Natural killer cell (primary cell): ENCODE data around the gene LRP3. TPM values are rescaled to one million over a fixed set of nuclear protein-coding genes. Genes with fewer than 3 reads are reported as not detected.

Experiments used
- ATAC-seq, 3 donors: fragments of 150-1000 bp in 2 of 3; fragments of 200-7000 bp in 1 of 3; cut with Tn5 transposase; 1 replicate in 1 of 3; 2 replicates in 2 of 3; pipeline ENCODE4 v1.10.0; 2021; ENCODE audit warnings: mild to moderate bottlenecking in 2 of 3, moderate library complexity in 2 of 3
- DNase-seq, 2 donors: peaks; one replicate each; pipeline versions ENCODE4 v3.0.0 to v3.0.0-alpha.2; 2013 to 2021; ENCODE audit warnings: mixed read lengths in 1 of 2
- H3K27ac ChIP-seq: one replicate; pipeline ENCODE4 v1.5.1; 2013; ENCODE audit warnings: mild to moderate bottlenecking, low read length
- H3K27me3 ChIP-seq: one replicate; pipeline ENCODE4 v1.6.1; 2013; ENCODE audit warnings: low read length; ENCODE audit not compliant: control insufficient read depth, insufficient read depth
- H3K36me3 ChIP-seq: one replicate; pipeline ENCODE4 v1.6.1; 2013; ENCODE audit warnings: low read length; ENCODE audit not compliant: control insufficient read depth, insufficient read depth
- H3K4me1 ChIP-seq: one replicate; pipeline ENCODE4 v1.6.1; 2013; ENCODE audit warnings: low read length; ENCODE audit not compliant: control insufficient read depth, insufficient read depth
- H3K4me3 ChIP-seq: one replicate; pipeline ENCODE4 v1.5.1; 2013; ENCODE audit warnings: low read length
- H3K9me3 ChIP-seq: one replicate; pipeline ENCODE4 v1.6.1; 2013; ENCODE audit warnings: low read length; ENCODE audit not compliant: control insufficient read depth, insufficient read depth
- H3K27ac Mint-ChIP-seq, 2 donors: one replicate each; pipeline ENCODE4 v1.8.0; 2022; ENCODE audit warnings: mild to moderate bottlenecking in 2 of 2, mixed read lengths in 2 of 2, moderate library complexity in 1 of 2
- H3K27me3 Mint-ChIP-seq, 2 donors: one replicate each; pipeline ENCODE4 v1.8.0; 2022; ENCODE audit warnings: low read depth in 2 of 2, mixed read lengths in 2 of 2
- H3K36me3 Mint-ChIP-seq: one replicate; pipeline ENCODE4 v1.8.0; 2022; ENCODE audit warnings: mixed read lengths
- H3K4me1 Mint-ChIP-seq, 2 donors: one replicate each; pipeline ENCODE4 v1.8.0; 2022; ENCODE audit warnings: mixed read lengths in 2 of 2
- H3K4me3 Mint-ChIP-seq: one replicate; pipeline ENCODE4 v1.8.0; 2022; ENCODE audit warnings: mild to moderate bottlenecking, moderate library complexity, mixed read lengths
- H3K9me3 Mint-ChIP-seq, 2 donors: one replicate each; pipeline ENCODE4 v1.8.0; 2022; ENCODE audit warnings: mixed read lengths in 2 of 2
- WGBS: methylation state at CpG from one replicate; pipeline ENCODE4 v1.1.7; 2013; ENCODE audit warnings: missing lambda C conversion rate; ENCODE audit not compliant: insufficient coverage; 5-methylcytosine and 5-hydroxymethylcytosine counted together
- intact Hi-C: fragments of 100-400 bp; cut with micrococcal nuclease; formaldehyde crosslinking; loops from one replicate; pipeline ENCODE4 v1.14.2; 2022
- total RNA-seq, 4 donors: library from RNA; stranded (reverse); fragments of 120-200 nt in 1 of 4; gene quantifications; one replicate each; pipeline versions ENCODE4 v1.2.3 to v1.2.4, GENCODE V29; 2013 to 2022
- TF ChIP-seq, protein P1 (sequence below): fragments of 200-600 bp; IDR thresholded peaks from one replicate; pipeline ENCODE4 v1.8.0; 2022; ENCODE audit warnings: antibody characterized with exemption

LRP3 gene
- total RNA-seq, 3 donors from 2014 or later (not counting 1 experiment from before 2014, with no cell fraction given), result 0.33 to 0.38 TPM; not detected in 1

DNA sequence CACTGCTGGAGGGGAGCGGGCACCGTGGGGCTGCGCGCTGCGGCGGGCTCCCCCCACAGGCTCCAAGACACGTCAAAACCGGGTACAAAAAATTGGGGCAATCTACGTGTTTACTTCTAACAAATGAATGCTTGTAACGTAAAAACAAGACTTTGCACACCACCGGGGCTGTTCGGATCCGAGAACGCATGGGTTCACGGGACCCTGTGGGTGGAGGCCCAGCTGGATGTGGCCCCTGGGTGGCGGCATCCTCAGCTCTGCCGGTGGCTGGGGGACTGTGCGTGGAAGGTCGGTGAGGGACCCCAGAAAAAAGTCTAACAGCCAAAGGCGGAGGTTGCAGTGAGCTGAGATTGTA, 41.8 kb downstream of the LRP3 start:
- peak in 1 of 2 donors; percentile 32 for DNase-seq
- 84% methylated on average over 20 of the region's 20 CpGs for WGBS

DNA sequence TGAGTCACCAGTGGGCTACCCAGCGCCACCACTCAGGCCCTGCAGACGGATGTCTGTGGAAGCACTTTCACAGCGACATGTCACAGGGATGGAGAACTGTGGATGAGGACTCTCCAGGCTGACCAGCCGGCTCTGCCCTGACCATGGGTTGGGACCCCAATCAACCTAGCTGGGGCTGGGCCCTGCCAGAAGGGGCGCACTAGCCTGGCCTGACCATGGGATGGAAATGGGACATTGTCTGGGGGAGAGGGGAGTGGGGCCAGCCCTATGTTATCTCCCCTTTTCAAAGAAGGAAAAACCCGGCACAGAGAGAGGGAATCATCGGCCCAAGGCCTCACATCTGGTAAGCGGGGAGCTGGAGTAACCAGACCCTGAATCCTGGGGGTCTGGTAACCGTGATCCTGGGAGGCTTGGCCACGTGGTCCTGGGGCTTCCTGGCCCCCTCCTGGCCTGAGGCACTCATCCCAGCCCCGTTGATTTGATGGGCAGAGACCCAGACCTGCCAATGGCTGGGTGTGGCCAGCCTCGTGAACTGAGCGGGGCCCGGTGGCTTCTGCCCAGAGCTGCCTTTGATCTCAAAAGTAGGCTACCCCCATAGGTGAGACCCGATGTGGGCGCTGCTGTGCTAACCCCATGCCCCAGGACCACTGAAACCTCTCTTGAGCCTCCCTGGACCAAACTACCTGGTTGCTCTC, 42.7 kb downstream of the LRP3 start:
- H3K4me3 Mint-ChIP-seq, result no peak overlapping the region
- 79% methylated on average over 16 of the region's 16 CpGs for WGBS
- H3K36me3 Mint-ChIP-seq, result no peaks in the 10 kb centered on the region
- peaks cover 0 to 5% of the 10 kb centered on the region in 2 donors for H3K27me3 Mint-ChIP-seq
- no peaks in the 10 kb centered on the region for H3K9me3 Mint-ChIP-seq
- H3K27ac ChIP-seq, result no peak overlapping the region
- DNase-seq, result no peak
- TF ChIP-seq, protein P1, sequence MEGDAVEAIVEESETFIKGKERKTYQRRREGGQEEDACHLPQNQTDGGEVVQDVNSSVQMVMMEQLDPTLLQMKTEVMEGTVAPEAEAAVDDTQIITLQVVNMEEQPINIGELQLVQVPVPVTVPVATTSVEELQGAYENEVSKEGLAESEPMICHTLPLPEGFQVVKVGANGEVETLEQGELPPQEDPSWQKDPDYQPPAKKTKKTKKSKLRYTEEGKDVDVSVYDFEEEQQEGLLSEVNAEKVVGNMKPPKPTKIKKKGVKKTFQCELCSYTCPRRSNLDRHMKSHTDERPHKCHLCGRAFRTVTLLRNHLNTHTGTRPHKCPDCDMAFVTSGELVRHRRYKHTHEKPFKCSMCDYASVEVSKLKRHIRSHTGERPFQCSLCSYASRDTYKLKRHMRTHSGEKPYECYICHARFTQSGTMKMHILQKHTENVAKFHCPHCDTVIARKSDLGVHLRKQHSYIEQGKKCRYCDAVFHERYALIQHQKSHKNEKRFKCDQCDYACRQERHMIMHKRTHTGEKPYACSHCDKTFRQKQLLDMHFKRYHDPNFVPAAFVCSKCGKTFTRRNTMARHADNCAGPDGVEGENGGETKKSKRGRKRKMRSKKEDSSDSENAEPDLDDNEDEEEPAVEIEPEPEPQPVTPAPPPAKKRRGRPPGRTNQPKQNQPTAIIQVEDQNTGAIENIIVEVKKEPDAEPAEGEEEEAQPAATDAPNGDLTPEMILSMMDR, result no peak
- no peak overlapping the region for H3K27ac Mint-ChIP-seq
- H3K36me3 ChIP-seq, result no peaks in the 10 kb centered on the region
- peaks cover 0 to 27% of the 10 kb centered on the region in 2 donors for H3K4me1 Mint-ChIP-seq
- ATAC-seq, result no peak
- H3K9me3 ChIP-seq, result no peaks in the 10 kb centered on the region
- peaks cover 43% of the 10 kb centered on the region for H3K4me1 ChIP-seq
- no peak overlapping the region for H3K4me3 ChIP-seq
- H3K27me3 ChIP-seq, result no peaks in the 10 kb centered on the region
- intact Hi-C loops, result loop anchor here (5.0 kb wide), 1 partner anchor 535 kb away; no protein-coding TSS in a partner anchor

More for the DNA sequence above, 41.8 kb downstream of the LRP3 start:
- Histone ChIP-seq H3K36me3 (no peaks in the 10 kb centered on the region), H3K27ac (no peak overlapping the region), H3K9me3 (no peaks in the 10 kb centered on the region), H3K4me1 (peaks cover 34% of the 10 kb centered on the region), H3K27me3 (no peaks in the 10 kb centered on the region), H3K4me3 (no peak overlapping the region)
- Mint-ChIP-seq H3K4me1 (peaks cover 0 to 23% of the 10 kb centered on the region in 2 donors), H3K9me3 (no peaks in the 10 kb centered on the region), H3K4me3 (no peak overlapping the region), H3K36me3 (no peaks in the 10 kb centered on the region), H3K27me3 (peaks cover under 1 to 5% of the 10 kb centered on the region in 2 donors), H3K27ac (no peak overlapping the region)
- no peak for ATAC-seq
- TF ChIP-seq, protein P1, result no peak
- intact Hi-C loops, result loop anchor here (1.0 to 5.0 kb wide), 4 partner anchors 67 to 536 kb away; partner anchors contain the start of gene CEBPA

DNA sequence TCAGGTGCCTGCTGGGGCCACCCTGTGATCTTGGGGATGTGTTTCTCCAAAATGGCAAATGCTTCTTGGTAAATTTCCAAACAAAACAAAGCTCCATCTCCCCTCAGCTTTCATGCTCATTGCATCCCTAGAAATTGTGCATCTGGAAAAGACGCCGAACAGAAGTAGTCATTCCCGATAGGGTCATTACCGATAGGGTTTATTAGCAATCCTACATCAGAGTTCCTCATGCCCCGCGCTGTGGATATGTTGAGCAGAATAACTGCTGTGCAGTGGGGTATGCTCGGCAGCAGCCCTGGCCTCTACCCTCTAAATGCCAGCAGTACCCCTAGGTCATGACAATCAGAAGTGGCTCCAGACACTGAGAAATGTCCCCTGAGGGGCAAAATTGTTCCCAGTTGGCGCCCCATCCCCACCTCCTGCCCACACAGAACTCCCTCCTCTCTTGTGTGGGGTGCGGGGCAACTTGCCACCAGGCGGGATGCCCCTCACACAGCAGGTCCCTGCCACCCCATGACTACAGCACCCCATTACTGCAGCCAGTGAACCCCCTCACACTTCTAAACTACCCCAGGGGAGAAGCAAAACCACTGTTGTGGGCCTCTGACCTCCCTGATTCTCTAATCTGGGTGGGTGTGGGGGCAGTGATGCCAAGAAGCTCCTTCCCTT, 44.5 kb downstream of the LRP3 start:
- DNase-seq (no peak), ATAC-seq (no peak)
- intact Hi-C loops, result loop anchor here (5.0 kb wide), 1 partner anchor 534 kb away; no protein-coding TSS in a partner anchor
- H3K27ac Mint-ChIP-seq, result no peak overlapping the region
- Histone ChIP-seq H3K36me3 (no peaks in the 10 kb centered on the region), H3K9me3 (no peaks in the 10 kb centered on the region), H3K27me3 (no peaks in the 10 kb centered on the region), H3K4me3 (no peak overlapping the region), H3K27ac (peak overlapping the region; percentile 60), H3K4me1 (peaks cover 48% of the 10 kb centered on the region)
- H3K4me1 Mint-ChIP-seq, result peaks cover 0 to 33% of the 10 kb centered on the region in 2 donors
- H3K36me3 Mint-ChIP-seq, result no peaks in the 10 kb centered on the region
- H3K27me3 Mint-ChIP-seq, result peaks cover 0 to 3% of the 10 kb centered on the region in 2 donors
- H3K9me3 Mint-ChIP-seq, result no peaks in the 10 kb centered on the region
- WGBS, result 95% methylated on average over 10 of the region's 10 CpGs
- TF ChIP-seq, protein P1, result no peak
- H3K4me3 Mint-ChIP-seq, result no peak overlapping the region
